Cardiac fibroblast (primary cell): Measurements from ENCODE around the gene SPAAR.

Source experiments
- DNase-seq, 2 donors: peaks; one replicate each; pipeline versions ENCODE4 v3.0.0 to v3.0.0-alpha.2; 2010; ENCODE audit warnings: low read depth in 2 of 2
- H3K4me3 ChIP-seq, 2 donors: replicated peaks in 1 of 2; 1 replicate in 1 of 2; 2 replicates in 1 of 2; pipeline ENCODE4 v1.5.1; 2011; ENCODE audit warnings: low read depth in 2 of 2, low read length in 2 of 2, mild to moderate bottlenecking in 2 of 2, moderate library complexity in 1 of 2
- TF ChIP-seq, protein P1 (sequence below): IDR thresholded peaks from one replicate; pipeline ENCODE4 v1.5.1; 2011; ENCODE audit warnings: low read depth, mild to moderate bottlenecking, low read length, inconsistent platforms

SPAAR gene

GRCh38 chr9:35899021-35899420 is 10.3 kb upstream of the SPAAR start:
- TF ChIP-seq, protein P1, sequence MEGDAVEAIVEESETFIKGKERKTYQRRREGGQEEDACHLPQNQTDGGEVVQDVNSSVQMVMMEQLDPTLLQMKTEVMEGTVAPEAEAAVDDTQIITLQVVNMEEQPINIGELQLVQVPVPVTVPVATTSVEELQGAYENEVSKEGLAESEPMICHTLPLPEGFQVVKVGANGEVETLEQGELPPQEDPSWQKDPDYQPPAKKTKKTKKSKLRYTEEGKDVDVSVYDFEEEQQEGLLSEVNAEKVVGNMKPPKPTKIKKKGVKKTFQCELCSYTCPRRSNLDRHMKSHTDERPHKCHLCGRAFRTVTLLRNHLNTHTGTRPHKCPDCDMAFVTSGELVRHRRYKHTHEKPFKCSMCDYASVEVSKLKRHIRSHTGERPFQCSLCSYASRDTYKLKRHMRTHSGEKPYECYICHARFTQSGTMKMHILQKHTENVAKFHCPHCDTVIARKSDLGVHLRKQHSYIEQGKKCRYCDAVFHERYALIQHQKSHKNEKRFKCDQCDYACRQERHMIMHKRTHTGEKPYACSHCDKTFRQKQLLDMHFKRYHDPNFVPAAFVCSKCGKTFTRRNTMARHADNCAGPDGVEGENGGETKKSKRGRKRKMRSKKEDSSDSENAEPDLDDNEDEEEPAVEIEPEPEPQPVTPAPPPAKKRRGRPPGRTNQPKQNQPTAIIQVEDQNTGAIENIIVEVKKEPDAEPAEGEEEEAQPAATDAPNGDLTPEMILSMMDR: no peak
- H3K4me3 ChIP-seq: no peak overlapping the region
- no peak for DNase-seq

DNA sequence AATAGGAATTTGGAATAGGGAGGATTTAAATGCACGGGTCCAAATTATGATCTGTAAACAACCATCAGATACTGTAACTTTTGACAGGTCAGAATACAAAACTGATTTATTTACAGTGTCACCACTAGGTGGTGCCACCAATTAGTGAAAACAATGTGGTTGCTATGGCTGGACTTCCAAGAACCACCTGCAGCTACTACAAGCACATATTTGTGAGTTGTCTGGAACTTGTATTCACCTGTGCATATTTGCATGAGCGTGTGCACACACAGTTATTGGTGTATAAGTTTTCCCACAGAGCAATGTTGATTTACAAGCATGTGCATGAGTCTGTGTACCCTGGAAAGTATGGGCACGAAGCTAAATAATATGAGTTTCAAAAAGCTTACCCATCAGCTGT is 6.2 kb upstream of the SPAAR start:
- no peak overlapping the region for H3K4me3 ChIP-seq
- peak; percentile 78 to 82 for DNase-seq
- TF ChIP-seq, protein P1: peak; percentile 54

- DNase-seq: no peak
- TF ChIP-seq, protein P1: no peak
- H3K4me3 ChIP-seq: no peak overlapping the region
Observed at GRCh38 chr9:35904338-35904737, 5.0 kb upstream of the SPAAR start.

GRCh38 chr9:35905051-35905781 is 4.1 kb upstream of the SPAAR start:
- peak in 1 of 2 donors; percentile 77 for DNase-seq
- H3K4me3 ChIP-seq: no peak overlapping the region
- TF ChIP-seq, protein P1: no peak

DNA sequence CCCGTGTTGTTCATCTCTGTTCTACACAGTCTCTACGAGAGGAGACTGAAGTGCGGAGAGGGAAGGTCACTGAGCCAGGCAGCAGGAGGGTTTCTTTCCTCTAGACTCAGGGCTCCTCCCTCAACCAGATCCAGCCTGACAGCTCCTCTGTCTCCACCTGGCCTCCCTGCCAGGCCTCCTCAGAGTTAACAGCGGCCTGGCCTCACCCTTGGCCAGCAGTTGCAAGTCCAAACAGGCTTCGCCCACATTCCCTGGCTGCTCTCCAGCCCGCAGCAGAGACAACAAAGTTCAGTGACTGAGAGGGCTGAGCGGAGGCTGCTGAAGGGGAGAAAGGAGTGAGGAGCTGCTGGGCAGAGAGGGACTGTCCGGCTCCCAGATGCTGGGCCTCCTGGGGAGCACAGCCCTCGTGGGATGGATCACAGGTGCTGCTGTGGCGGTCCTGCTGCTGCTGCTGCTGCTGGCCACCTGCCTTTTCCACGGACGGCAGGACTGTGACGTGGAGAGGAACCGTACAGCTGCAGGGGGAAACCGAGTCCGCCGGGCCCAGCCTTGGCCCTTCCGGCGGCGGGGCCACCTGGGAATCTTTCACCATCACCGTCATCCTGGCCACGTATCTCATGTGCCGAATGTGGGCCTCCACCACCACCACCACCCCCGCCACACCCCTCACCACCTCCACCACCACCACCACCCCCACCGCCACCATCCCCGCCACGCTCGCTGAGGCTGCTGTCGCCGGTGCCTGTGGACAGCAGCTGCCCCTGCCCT is 3.2 kb upstream of the SPAAR start, which contains the start of gene HRCT1:
Gene HRCT1, plus strand, starts transcription at position 291 of the 768 bp plus-strand sequence. Its CDS starts 86 bp downstream, at position 377.
- TF ChIP-seq, protein P1: no peak
- peak within 1 kb of the TSS; percentile 8 to 42 for H3K4me3 ChIP-seq
- peak; percentile 96 to 98 for DNase-seq

DNA sequence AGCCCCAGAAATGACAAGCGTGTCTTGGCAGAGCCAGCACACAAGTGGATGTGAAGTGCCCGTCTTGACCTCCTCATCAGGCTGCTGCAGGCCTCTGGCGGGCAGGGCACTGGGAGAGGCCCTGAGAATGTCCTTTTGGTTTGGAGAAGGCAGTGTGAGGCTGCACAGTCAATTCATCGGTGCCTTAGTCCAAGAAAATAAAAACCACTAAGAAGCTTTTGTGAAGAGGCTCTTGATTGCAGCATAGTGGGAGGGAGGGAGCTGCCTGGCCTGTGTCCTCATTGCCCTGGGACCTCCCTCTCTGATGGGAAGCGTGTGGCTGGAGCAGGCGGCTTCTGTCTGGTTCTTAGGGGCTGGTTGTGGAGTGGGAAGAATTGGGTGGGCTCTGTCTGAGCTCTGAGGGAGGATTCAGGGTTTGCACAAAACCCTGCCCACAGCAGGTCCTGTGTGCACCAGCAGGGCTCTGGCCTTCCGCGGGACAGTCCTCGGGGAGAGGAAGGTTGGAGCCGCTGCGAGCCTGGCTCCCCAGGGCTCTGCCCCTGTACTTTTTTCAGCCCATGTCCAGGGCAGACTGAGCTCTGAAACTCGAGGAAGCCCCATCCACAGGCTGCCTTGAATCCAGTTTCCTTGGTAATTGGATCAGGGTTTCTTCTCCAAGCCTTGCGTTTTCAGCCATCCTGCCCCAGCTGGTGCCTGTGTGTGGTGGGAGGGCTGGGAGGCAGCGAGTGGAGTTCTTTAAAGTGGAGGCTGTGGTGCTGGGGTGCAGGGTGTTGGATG is 2.2 kb upstream of the SPAAR start:
- TF ChIP-seq, protein P1: no peak
- H3K4me3 ChIP-seq: peak overlapping the region in 1 of 2 donors; percentile 39
- DNase-seq: peak; percentile 92 to 93
